HS-5 (cell line): ENCODE results near the gene ABCC3.

Experiments
- DNase-seq: peaks from one replicate; pipeline ENCODE4 v3.0.0-alpha.2; 2012; ENCODE audit warnings: low read depth

ABCC3 gene

GRCh38 chr17:50604513-50604912 is 30.2 kb upstream of the ABCC3 start:
- no peak for DNase-seq

GRCh38 chr17:50605429-50605828 is 29.3 kb upstream of the ABCC3 start:
- DNase-seq: no peak

- DNase-seq: no peak
These were observed 27.0 kb upstream of the ABCC3 start for GRCh38 chr17:50607522-50608175.

- no peak for DNase-seq
These were observed 25.8 kb upstream of the ABCC3 start for GRCh38 chr17:50608700-50609379.

- DNase-seq: no peak
These were observed 25.2 kb upstream of the ABCC3 start for GRCh38 chr17:50609380-50610074.

- no peak for DNase-seq
These were observed 23.0 kb upstream of the ABCC3 start for GRCh38 chr17:50611634-50612033.

- no peak for DNase-seq
These were observed 22.4 kb upstream of the ABCC3 start for GRCh38 chr17:50612281-50612680.

- no peak for DNase-seq
These were observed 21.4 kb upstream of the ABCC3 start for GRCh38 chr17:50613007-50613992.

- no peak for DNase-seq
These were observed 20.1 kb upstream of the ABCC3 start for GRCh38 chr17:50614471-50615051.

GRCh38 chr17:50615828-50616227 is 18.9 kb upstream of the ABCC3 start:
- no peak for DNase-seq

GRCh38 chr17:50618300-50618699 is 16.4 kb upstream of the ABCC3 start:
- DNase-seq: no peak

- no peak for DNase-seq
These were observed 15.7 kb upstream of the ABCC3 start for GRCh38 chr17:50618941-50619340.

GRCh38 chr17:50619489-50619888 is 15.2 kb upstream of the ABCC3 start:
- no peak for DNase-seq

- DNase-seq: no peak
These were observed 14.4 kb upstream of the ABCC3 start for GRCh38 chr17:50620237-50620636.

GRCh38 chr17:50620858-50621257 is 13.8 kb upstream of the ABCC3 start:
- DNase-seq: no peak

- no peak for DNase-seq
These were observed 13.1 kb upstream of the ABCC3 start for GRCh38 chr17:50621574-50622031.

GRCh38 chr17:50624321-50624934 is 10.3 kb upstream of the ABCC3 start:
- no peak for DNase-seq

GRCh38 chr17:50625032-50625871 is 9.4 kb upstream of the ABCC3 start:
- no peak for DNase-seq

- DNase-seq: no peak
These were observed 8.6 kb upstream of the ABCC3 start for GRCh38 chr17:50626037-50626574.
